Measurements from ENCODE around the gene LRRC3. TPM values are rescaled to one million over a fixed set of nuclear protein-coding genes. Genes with fewer than 3 reads are reported as not detected.
A peak's percentile ranks its signal among the peaks of the same experiment; 100 is the strongest.

The LRRC3 gene
- total RNA-seq, 1 experiment from 2014 or later: 4.7 TPM

DNA sequence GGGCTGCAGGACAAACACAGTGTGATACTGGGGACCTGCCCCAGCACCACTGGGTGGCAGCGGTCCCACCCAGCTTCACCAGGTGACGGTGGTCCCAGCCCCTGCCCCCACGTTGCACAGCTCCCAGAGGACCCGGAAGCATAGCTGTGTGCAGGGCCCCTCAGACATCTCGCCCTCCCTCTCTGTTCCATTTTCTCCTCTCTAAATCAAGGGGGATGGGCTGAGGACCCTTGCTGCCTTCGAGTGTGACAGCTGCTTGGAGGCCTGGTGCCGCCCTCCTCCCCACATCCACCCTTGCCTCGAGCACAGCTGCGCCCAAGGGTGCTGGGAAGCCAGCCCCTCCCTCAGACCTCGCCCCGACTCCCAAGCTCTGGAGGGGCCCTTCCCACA lies 16.1 kb upstream of the LRRC3 start:
- H3K4me1 ChIP-seq: no peaks in the 10 kb centered on the region
- Mint-ChIP-seq H3K4me1 (ENCODE audit: low read depth, unreplicated experiment) (no peaks in the 10 kb centered on the region), H3K4me3 (ENCODE audit: unreplicated experiment) (no peak overlapping the region), H3K27me3 (ENCODE audit: insufficient read depth, unreplicated experiment) (no peaks in the 10 kb centered on the region), H3K9me3 (ENCODE audit: unreplicated experiment) (no peaks in the 10 kb centered on the region), H3K27ac (ENCODE audit: unreplicated experiment) (no peak overlapping the region), H3K36me3 (ENCODE audit: insufficient read depth, unreplicated experiment) (no peaks in the 10 kb centered on the region)
- CTCF ChIA-PET: no interaction called here
- POLR2A ChIA-PET: no interaction called here
- H3K27me3 ChIP-seq (replicated peaks; ENCODE audit: control insufficient read depth, insufficient read depth, low read length): no peaks in the 10 kb centered on the region
- no TSS peak for BruUV-seq (replicated peaks)
- H3K4me3 ChIP-seq (ENCODE audit: low read depth, low read length): no peak overlapping the region
- intact Hi-C loops (cut with micrococcal nuclease; ENCODE audit: unreplicated experiment): no loop called here
- H3K9me3 ChIP-seq: no peaks in the 10 kb centered on the region
- TF ChIP-seq CTCF (IDR thresholded peaks at IDR 0.05; ENCODE audit: insufficient read depth in 1 of 2, low read depth in 1 of 2, low read length in 1 of 2, severe bottlenecking in 1 of 2, unreplicated experiment in 1 of 2): peak in 1 of 2 experiments; percentile 27
- peak in 1 of 2 experiments; percentile 17 for DNase-seq
- no peaks in the 10 kb centered on the region for H3K36me3 ChIP-seq (ENCODE audit: control insufficient read depth, insufficient read depth, low read length)

- H3K27me3 Mint-ChIP-seq (ENCODE audit: insufficient read depth, unreplicated experiment): no peaks in the 10 kb centered on the region
- ChIA-PET CTCF (interaction anchor here (0.9 kb wide), 1 partner anchor 10 kb away, joined by 7 read pairs; no protein-coding TSS in a partner anchor), POLR2A (no interaction called here)
- H3K27me3 ChIP-seq (replicated peaks; ENCODE audit: control insufficient read depth, insufficient read depth, low read length): no peaks in the 10 kb centered on the region
- H3K36me3 ChIP-seq (ENCODE audit: control insufficient read depth, insufficient read depth, low read length): no peaks in the 10 kb centered on the region
- H3K36me3 Mint-ChIP-seq (ENCODE audit: insufficient read depth, unreplicated experiment): no peaks in the 10 kb centered on the region
- no peaks in the 10 kb centered on the region for H3K4me1 ChIP-seq
- no TSS peak for BruUV-seq (replicated peaks)
- no peaks in the 10 kb centered on the region for H3K9me3 Mint-ChIP-seq (ENCODE audit: unreplicated experiment)
- no peak overlapping the region for H3K4me3 ChIP-seq (ENCODE audit: low read depth, low read length)
- no peak overlapping the region for H3K4me3 Mint-ChIP-seq (ENCODE audit: unreplicated experiment)
- no peaks in the 10 kb centered on the region for H3K4me1 Mint-ChIP-seq (ENCODE audit: low read depth, unreplicated experiment)
- peak in 1 of 2 experiments; percentile 21 for DNase-seq
- H3K27ac Mint-ChIP-seq (ENCODE audit: unreplicated experiment): no peak overlapping the region
- intact Hi-C loops (cut with micrococcal nuclease; ENCODE audit: unreplicated experiment): no loop called here
- TF ChIP-seq CTCF (IDR thresholded peaks at IDR 0.05; ENCODE audit: insufficient read depth in 1 of 2, low read depth in 1 of 2, low read length in 1 of 2, severe bottlenecking in 1 of 2, unreplicated experiment in 1 of 2): no peak
- no peaks in the 10 kb centered on the region for H3K9me3 ChIP-seq
Observed at GRCh38 chr21:44440241-44441040, 14.9 kb upstream of the LRRC3 start.

DNA sequence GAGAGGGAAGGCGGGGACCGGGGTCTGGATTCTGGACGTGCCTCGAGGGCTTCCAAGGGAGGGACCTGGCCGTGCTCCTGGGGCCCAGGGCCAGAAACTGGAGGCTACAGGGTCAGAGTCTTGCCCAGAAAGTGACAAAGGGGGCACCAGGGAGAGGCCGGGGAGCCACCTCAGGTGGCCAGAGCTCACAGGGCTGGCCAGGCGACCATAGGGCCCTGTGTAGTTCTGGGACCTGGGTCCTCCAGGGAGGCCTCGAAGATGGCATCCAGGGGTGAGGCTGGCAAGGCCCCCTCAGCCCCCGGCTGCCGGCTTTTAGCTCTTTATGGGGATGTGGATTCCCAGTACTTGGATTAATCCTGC lies 14.3 kb upstream of the LRRC3 start:
- Histone ChIP-seq H3K4me3 (ENCODE audit: low read depth, low read length) (no peak overlapping the region), H3K9me3 (no peaks in the 10 kb centered on the region), H3K27me3 (replicated peaks; ENCODE audit: control insufficient read depth, insufficient read depth, low read length) (no peaks in the 10 kb centered on the region), H3K36me3 (ENCODE audit: control insufficient read depth, insufficient read depth, low read length) (no peaks in the 10 kb centered on the region), H3K4me1 (no peaks in the 10 kb centered on the region)
- intact Hi-C loops (cut with micrococcal nuclease; ENCODE audit: unreplicated experiment): no loop called here
- Mint-ChIP-seq H3K4me3 (ENCODE audit: unreplicated experiment) (no peak overlapping the region), H3K27me3 (ENCODE audit: insufficient read depth, unreplicated experiment) (no peaks in the 10 kb centered on the region), H3K27ac (ENCODE audit: unreplicated experiment) (no peak overlapping the region), H3K4me1 (ENCODE audit: low read depth, unreplicated experiment) (no peaks in the 10 kb centered on the region), H3K9me3 (ENCODE audit: unreplicated experiment) (no peaks in the 10 kb centered on the region), H3K36me3 (ENCODE audit: insufficient read depth, unreplicated experiment) (no peaks in the 10 kb centered on the region)
- POLR2A ChIA-PET: no interaction called here
- DNase-seq: peak in 1 of 2 experiments; percentile 25
- no peak for TF ChIP-seq CTCF (IDR thresholded peaks at IDR 0.05; ENCODE audit: insufficient read depth in 1 of 2, low read depth in 1 of 2, low read length in 1 of 2, severe bottlenecking in 1 of 2, unreplicated experiment in 1 of 2)
- no TSS peak for BruUV-seq (replicated peaks)
- CTCF ChIA-PET: no interaction called here
